Thyroid gland (tissue), 4 donors: Measurements from ENCODE around the gene C19orf81. TPM values are rescaled to one million over a fixed set of nuclear protein-coding genes. Genes with fewer than 3 reads are reported as not detected.

ENCODE experiments used
- DNase-seq, 2 donors: peaks; one replicate each; pipeline ENCODE4 v3.0.0-alpha.2; 2019
- H3K27ac ChIP-seq, 3 donors: fragments of 200-600 bp; sonication (generic); 1 replicate in 2 of 3; 2 replicates in 1 of 3; pipeline ENCODE4 v1.5.1; 2016 to 2019; ENCODE audit warnings: mild to moderate bottlenecking in 1 of 3, moderate library complexity in 1 of 3
- H3K27me3 ChIP-seq: fragments of 200-600 bp; sonication (generic); one replicate; pipeline ENCODE4 v1.5.1; 2019
- H3K36me3 ChIP-seq, 2 donors: fragments of 200-600 bp; sonication (generic); one replicate each; pipeline ENCODE4 v1.5.1; 2016 to 2019
- H3K4me1 ChIP-seq, 2 donors: fragments of 200-600 bp; sonication (generic); one replicate each; pipeline ENCODE4 v1.5.1; 2017 to 2019
- H3K4me3 ChIP-seq, 3 donors: fragments of 200-600 bp; sonication (generic); replicated peaks in 1 of 3; 1 replicate in 2 of 3; 2 replicates in 1 of 3; pipeline ENCODE4 v1.5.1; 2016; ENCODE audit warnings: mild to moderate bottlenecking in 1 of 3
- H3K9me3 ChIP-seq: fragments of 200-600 bp; sonication (generic); one replicate; pipeline ENCODE4 v1.5.1; 2017
- CTCF ChIP-seq, 6 experiments: fragments of 200-600 bp in 3 of 6; fragments of 450-650 bp in 3 of 6; sonication (generic) in 3 of 6; IDR thresholded peaks; one replicate each; pipeline ENCODE4 v1.5.1; 2016 to 2019; ENCODE audit warnings: antibody characterized with exemption in 6 of 6, mild to moderate bottlenecking in 2 of 6, inconsistent platforms in 1 of 6, moderate library complexity in 1 of 6
- POLR2A ChIP-seq, 2 donors: fragments of 450-650 bp; IDR thresholded peaks; one replicate each; pipeline ENCODE4 v1.6.1; 2017; ENCODE audit warnings: antibody characterized with exemption in 2 of 2, mild to moderate bottlenecking in 2 of 2, moderate library complexity in 1 of 2
- WGBS, 2 donors: methylation state at CpG; one replicate each; pipeline ENCODE4 v1.1.5; 2017; 5-methylcytosine and 5-hydroxymethylcytosine counted together
- intact Hi-C: fragments of 100-400 bp; cut with DNase I; formaldehyde crosslinking; loops from one replicate; pipeline ENCODE4 v1.15.1; 2023
- total RNA-seq, 4 donors: library from RNA; depleted of rRNA; stranded (reverse); fragments of >200 nt; gene quantifications; one replicate each; pipeline ENCODE4 v1.2.3, GENCODE V29; 2016

C19orf81 gene
- total RNA-seq, 4 donors from 2014 or later: 1.7 TPM; not detected in 3

- 87 to 90% methylated on average over 7 of the region's 7 CpGs for WGBS, 2 donors
- no peaks in the 10 kb centered on the region for H3K9me3 ChIP-seq
- intact Hi-C loops: no loop called here
- H3K27me3 ChIP-seq: no peaks in the 10 kb centered on the region
- H3K36me3 ChIP-seq: no peaks in the 10 kb centered on the region
- no peaks in the 10 kb centered on the region for H3K4me1 ChIP-seq
- DNase-seq: no peak
- no peak for TF ChIP-seq CTCF (IDR thresholded peaks at IDR 0.05)
- TF ChIP-seq POLR2A (IDR thresholded peaks at IDR 0.05): no peak
- H3K27ac ChIP-seq: no peak overlapping the region
- no peak overlapping the region for H3K4me3 ChIP-seq
These were observed 20.7 kb upstream of the C19orf81 start for GRCh38 chr19:50628551-50628950.

- H3K27me3 ChIP-seq: no peaks in the 10 kb centered on the region
- H3K36me3 ChIP-seq: no peaks in the 10 kb centered on the region
- H3K27ac ChIP-seq: no peak overlapping the region
- no peaks in the 10 kb centered on the region for H3K4me1 ChIP-seq
- DNase-seq: no peak
- no peak overlapping the region for H3K4me3 ChIP-seq
- no peak for TF ChIP-seq CTCF (IDR thresholded peaks at IDR 0.05)
- TF ChIP-seq POLR2A (IDR thresholded peaks at IDR 0.05): no peak
- WGBS, 2 donors: 85% methylated on average over 17 to 18 of the region's 20 CpGs
- no peaks in the 10 kb centered on the region for H3K9me3 ChIP-seq
- intact Hi-C loops: no loop called here
These were observed 20.1 kb upstream of the C19orf81 start for GRCh38 chr19:50629194-50629593.

DNA sequence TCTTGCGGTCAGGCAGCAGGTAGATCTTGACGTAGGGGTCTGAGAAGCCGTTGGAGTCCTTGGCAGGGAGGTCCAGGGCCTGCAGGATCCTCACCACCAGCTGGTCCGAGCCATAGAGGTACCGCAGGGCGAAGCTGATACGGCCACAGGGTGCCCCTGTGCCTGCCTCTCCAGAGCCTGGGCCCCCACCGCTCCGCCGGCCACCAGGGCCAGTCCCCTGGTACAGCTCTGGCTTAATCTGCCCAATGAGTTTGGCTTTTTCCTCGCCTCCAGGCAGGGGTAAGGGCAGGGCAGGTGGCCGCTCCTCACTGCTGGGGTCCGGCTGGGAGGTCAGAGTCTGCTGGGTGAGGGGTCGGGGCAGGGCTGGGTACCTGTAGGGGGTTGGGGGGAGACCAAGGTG is 19.4 kb upstream of the C19orf81 start:
- Histone ChIP-seq H3K4me3 (no peak overlapping the region), H3K9me3 (no peaks in the 10 kb centered on the region), H3K27ac (no peak overlapping the region), H3K4me1 (no peaks in the 10 kb centered on the region), H3K36me3 (no peaks in the 10 kb centered on the region), H3K27me3 (no peaks in the 10 kb centered on the region)
- 67 to 70% methylated on average over 7 of the region's 14 CpGs for WGBS, 2 donors
- intact Hi-C loops: no loop called here
- no peak for DNase-seq
- no peak for TF ChIP-seq CTCF (IDR thresholded peaks at IDR 0.05)
- no peak for TF ChIP-seq POLR2A (IDR thresholded peaks at IDR 0.05)

GRCh38 chr19:50632151-50632835 is 17.0 kb upstream of the C19orf81 start:
- Histone ChIP-seq H3K27me3 (no peaks in the 10 kb centered on the region), H3K27ac (no peak overlapping the region), H3K9me3 (no peaks in the 10 kb centered on the region), H3K4me1 (no peaks in the 10 kb centered on the region), H3K36me3 (no peaks in the 10 kb centered on the region), H3K4me3 (no peak overlapping the region)
- DNase-seq: no peak
- intact Hi-C loops: no loop called here
- TF ChIP-seq POLR2A (IDR thresholded peaks at IDR 0.05) (no peak), CTCF (IDR thresholded peaks at IDR 0.05) (no peak)
- 70 to 73% methylated on average over 9 to 15 of the region's 20 CpGs for WGBS, 2 donors

- Histone ChIP-seq H3K9me3 (no peaks in the 10 kb centered on the region), H3K27ac (no peak overlapping the region), H3K27me3 (no peaks in the 10 kb centered on the region), H3K36me3 (no peaks in the 10 kb centered on the region), H3K4me1 (no peaks in the 10 kb centered on the region), H3K4me3 (no peak overlapping the region)
- intact Hi-C loops: no loop called here
- no peak for TF ChIP-seq POLR2A (IDR thresholded peaks at IDR 0.05)
- no peak for TF ChIP-seq CTCF (IDR thresholded peaks at IDR 0.05)
- WGBS, 2 donors: 83 to 90% methylated on average over 2 of the region's 2 CpGs
- DNase-seq: no peak
These were observed 15.9 kb upstream of the C19orf81 start for GRCh38 chr19:50633359-50633758.
